Suprapubic skin (tissue), 4 donors: Measurements from ENCODE around the gene CDC7.

Experiments
- POLR2A ChIP-seq, 2 donors: fragments of 450-650 bp; IDR thresholded peaks; one replicate each; pipeline ENCODE4 v1.6.1; 2017; ENCODE audit warnings: antibody characterized with exemption in 2 of 2, mild to moderate bottlenecking in 2 of 2, moderate library complexity in 2 of 2
- POLR2AphosphoS5 ChIP-seq, 3 donors: sonication (generic); formaldehyde crosslinking; IDR thresholded peaks; one replicate each; pipeline ENCODE4 v1.6.1; 2017; ENCODE audit warnings: antibody characterized with exemption in 3 of 3
- TF ChIP-seq, protein P1 (sequence below), 2 donors: fragments of 200-600 bp in 1 of 2; fragments of 450-650 bp in 1 of 2; sonication (generic) in 1 of 2; IDR thresholded peaks; one replicate each; pipeline ENCODE4 v1.5.1; 2016 to 2019; ENCODE audit warnings: antibody characterized with exemption in 2 of 2, mild to moderate bottlenecking in 1 of 2, moderate library complexity in 1 of 2

DNA sequence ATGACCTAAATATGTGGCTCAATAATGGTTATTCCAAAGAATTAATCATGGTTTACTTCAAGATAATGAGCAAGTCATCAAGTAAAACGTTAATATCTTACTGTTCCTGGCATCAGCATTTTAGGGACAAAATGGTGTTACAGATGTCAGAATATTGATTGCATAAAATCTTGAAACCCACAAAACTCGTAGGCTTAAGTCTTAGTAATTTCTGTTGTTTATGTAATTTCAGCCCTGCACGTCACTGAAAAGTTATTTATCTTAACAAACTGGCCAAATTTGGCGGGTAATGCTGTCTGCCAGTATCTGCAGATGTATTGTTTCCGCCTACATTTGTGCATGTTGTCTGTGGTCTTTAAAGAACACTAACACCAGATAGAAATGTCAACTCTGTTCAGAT is 25.8 kb downstream of the CDC7 start:
- peak in 1 of 3 donors; percentile 1 for TF ChIP-seq POLR2AphosphoS5 (IDR thresholded peaks at IDR 0.05)
- TF ChIP-seq, protein P1, sequence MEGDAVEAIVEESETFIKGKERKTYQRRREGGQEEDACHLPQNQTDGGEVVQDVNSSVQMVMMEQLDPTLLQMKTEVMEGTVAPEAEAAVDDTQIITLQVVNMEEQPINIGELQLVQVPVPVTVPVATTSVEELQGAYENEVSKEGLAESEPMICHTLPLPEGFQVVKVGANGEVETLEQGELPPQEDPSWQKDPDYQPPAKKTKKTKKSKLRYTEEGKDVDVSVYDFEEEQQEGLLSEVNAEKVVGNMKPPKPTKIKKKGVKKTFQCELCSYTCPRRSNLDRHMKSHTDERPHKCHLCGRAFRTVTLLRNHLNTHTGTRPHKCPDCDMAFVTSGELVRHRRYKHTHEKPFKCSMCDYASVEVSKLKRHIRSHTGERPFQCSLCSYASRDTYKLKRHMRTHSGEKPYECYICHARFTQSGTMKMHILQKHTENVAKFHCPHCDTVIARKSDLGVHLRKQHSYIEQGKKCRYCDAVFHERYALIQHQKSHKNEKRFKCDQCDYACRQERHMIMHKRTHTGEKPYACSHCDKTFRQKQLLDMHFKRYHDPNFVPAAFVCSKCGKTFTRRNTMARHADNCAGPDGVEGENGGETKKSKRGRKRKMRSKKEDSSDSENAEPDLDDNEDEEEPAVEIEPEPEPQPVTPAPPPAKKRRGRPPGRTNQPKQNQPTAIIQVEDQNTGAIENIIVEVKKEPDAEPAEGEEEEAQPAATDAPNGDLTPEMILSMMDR (IDR thresholded peaks at IDR 0.05), result no peak
- TF ChIP-seq POLR2A (IDR thresholded peaks at IDR 0.05), result no peak
